ENCODE measurements around the gene PARVA.

Gene PARVA

GRCh38 chr11:12455938-12456337 lies 78.6 kb downstream of the PARVA start:
- DNase-seq (ENCODE audit: low read depth in 1 of 2, low spot score in 1 of 2), result no peak

GRCh38 chr11:12456651-12457579 lies 79.5 kb downstream of the PARVA start:
- no peak for DNase-seq (ENCODE audit: low read depth in 1 of 2, low spot score in 1 of 2)

GRCh38 chr11:12458042-12458441 lies 80.7 kb downstream of the PARVA start:
- DNase-seq (ENCODE audit: low read depth in 1 of 2, low spot score in 1 of 2), result no peak

GRCh38 chr11:12459374-12459773 lies 82.0 kb downstream of the PARVA start:
- DNase-seq (ENCODE audit: low read depth in 1 of 2, low spot score in 1 of 2), result no peak

- DNase-seq (ENCODE audit: low read depth in 1 of 2, low spot score in 1 of 2), result no peak
Measured at GRCh38 chr11:12459865-12460444, 82.6 kb downstream of the PARVA start.

- no peak for DNase-seq (ENCODE audit: low read depth in 1 of 2, low spot score in 1 of 2)
Measured at GRCh38 chr11:12460466-12460865, 83.1 kb downstream of the PARVA start.

- DNase-seq (ENCODE audit: low read depth in 1 of 2, low spot score in 1 of 2), result no peak
Measured at GRCh38 chr11:12461516-12461915, 84.1 kb downstream of the PARVA start.

- no peak for DNase-seq (ENCODE audit: low read depth in 1 of 2, low spot score in 1 of 2)
Measured at GRCh38 chr11:12464303-12464702, 86.9 kb downstream of the PARVA start.

GRCh38 chr11:12465332-12465731 lies 88.0 kb downstream of the PARVA start:
- DNase-seq (ENCODE audit: low read depth in 1 of 2, low spot score in 1 of 2), result no peak

GRCh38 chr11:12467610-12468009 lies 90.2 kb downstream of the PARVA start:
- DNase-seq (ENCODE audit: low read depth in 1 of 2, low spot score in 1 of 2), result no peak

- no peak for DNase-seq (ENCODE audit: low read depth in 1 of 2, low spot score in 1 of 2)
Measured at GRCh38 chr11:12469451-12469850, 92.1 kb downstream of the PARVA start.

GRCh38 chr11:12470236-12470635 lies 92.9 kb downstream of the PARVA start:
- no peak for DNase-seq (ENCODE audit: low read depth in 1 of 2, low spot score in 1 of 2)

GRCh38 chr11:12472401-12473005 lies 95.1 kb downstream of the PARVA start:
- no peak for DNase-seq (ENCODE audit: low read depth in 1 of 2, low spot score in 1 of 2)

GRCh38 chr11:12473381-12473780 lies 96.0 kb downstream of the PARVA start:
- DNase-seq (ENCODE audit: low read depth in 1 of 2, low spot score in 1 of 2), result no peak

GRCh38 chr11:12474871-12475270 lies 97.5 kb downstream of the PARVA start:
- no peak for DNase-seq (ENCODE audit: low read depth in 1 of 2, low spot score in 1 of 2)

GRCh38 chr11:12478743-12479142 lies 101.4 kb downstream of the PARVA start:
- no peak for DNase-seq (ENCODE audit: low read depth in 1 of 2, low spot score in 1 of 2)

GRCh38 chr11:12480401-12480800 lies 103.0 kb downstream of the PARVA start:
- no peak for DNase-seq (ENCODE audit: low read depth in 1 of 2, low spot score in 1 of 2)

- no peak for DNase-seq (ENCODE audit: low read depth in 1 of 2, low spot score in 1 of 2)
Measured at GRCh38 chr11:12482839-12483238, 105.5 kb downstream of the PARVA start.

- no peak for DNase-seq (ENCODE audit: low read depth in 1 of 2, low spot score in 1 of 2)
Measured at GRCh38 chr11:12483604-12484003, 106.2 kb downstream of the PARVA start.

- DNase-seq (ENCODE audit: low read depth in 1 of 2, low spot score in 1 of 2), result no peak
Measured at GRCh38 chr11:12485328-12485727, 108.0 kb downstream of the PARVA start.

- DNase-seq (ENCODE audit: low read depth in 1 of 2, low spot score in 1 of 2), result no peak
Measured at GRCh38 chr11:12489246-12489772, 111.9 kb downstream of the PARVA start.

- DNase-seq (ENCODE audit: low read depth in 1 of 2, low spot score in 1 of 2), result no peak
Measured at GRCh38 chr11:12494699-12495098, 117.3 kb downstream of the PARVA start.
